Tibial nerve (tissue), 4 donors: ENCODE results near the gene IL9R.

Experiments
- CTCF ChIP-seq, 5 experiments: fragments of 200-600 bp in 3 of 5; fragments of 450-650 bp in 2 of 5; sonication (generic) in 3 of 5; IDR thresholded peaks; one replicate each; pipeline ENCODE4 v1.5.1; 2016 to 2019; ENCODE audit warnings: antibody characterized with exemption in 5 of 5, mild to moderate bottlenecking in 3 of 5, moderate library complexity in 2 of 5
- EP300 ChIP-seq, 2 donors: sonication (generic); formaldehyde crosslinking; IDR thresholded peaks; one replicate each; pipeline ENCODE4 v1.6.1; 2017; ENCODE audit warnings: antibody characterized with exemption in 2 of 2, mild to moderate bottlenecking in 1 of 2
- POLR2A ChIP-seq, 2 donors: fragments of 450-650 bp; IDR thresholded peaks; one replicate each; pipeline ENCODE4 v1.6.1; 2017; ENCODE audit warnings: antibody characterized with exemption in 2 of 2, mild to moderate bottlenecking in 2 of 2, moderate library complexity in 2 of 2

- TF ChIP-seq CTCF (IDR thresholded peaks at IDR 0.05) (no peak), POLR2A (IDR thresholded peaks at IDR 0.05) (no peak), EP300 (IDR thresholded peaks at IDR 0.05) (no peak)
These were observed 5.0 kb downstream of the IL9R start for GRCh38 chrX:156002507-156002906.
